ENCODE data around the gene LPAR1. TPM values are rescaled to one million over a fixed set of nuclear protein-coding genes. Genes with fewer than 3 reads are reported as not detected.
A peak's percentile ranks its signal among the peaks of the same experiment; 100 is the strongest.

LPAR1 gene
- total and polyA plus RNA-seq, 11 donors = 3.7 to 19.3 (median 6.9) TPM

- H3K9me3 ChIP-seq = no peaks in the 10 kb centered on the region
- peak overlapping the region in 11 of 12 donors; percentile 12 to 82 (median 52) for H3K27ac ChIP-seq
- intact Hi-C loops (cut with DNase I) = no loop called here
- no peak overlapping the region for H3K4me3 ChIP-seq
- peaks cover 0 to 21% (median 0%) of the 10 kb centered on the region in 12 donors for H3K4me1 ChIP-seq
- peak; percentile 38 to 76 (median 64) for DNase-seq
- 57 to 68% (median 64%) methylated on average over 7 of the region's 7 CpGs for WGBS, 4 donors
- peak; percentile 85 to 96 (median 93) for ATAC-seq
- no peak for TF ChIP-seq POLR2A (IDR thresholded peaks at IDR 0.05)
- TF ChIP-seq CTCF (IDR thresholded peaks at IDR 0.05) = no peak
- no peaks in the 10 kb centered on the region for H3K27me3 ChIP-seq
- H3K36me3 ChIP-seq = no peaks in the 10 kb centered on the region
Observed at GRCh38 chr9:110895147-110895905, 142.9 kb downstream of the LPAR1 start.

- TF ChIP-seq CTCF (IDR thresholded peaks at IDR 0.05) (no peak), POLR2A (IDR thresholded peaks at IDR 0.05) (no peak)
- Histone ChIP-seq H3K4me3 (no peak overlapping the region), H3K9me3 (no peaks in the 10 kb centered on the region), H3K27me3 (no peaks in the 10 kb centered on the region), H3K36me3 (no peaks in the 10 kb centered on the region), H3K27ac (peak overlapping the region in 9 of 12 donors; percentile 12 to 82 (median 51)), H3K4me1 (peaks cover 0 to 21% (median 0%) of the 10 kb centered on the region in 12 donors)
- intact Hi-C loops (cut with DNase I) = no loop called here
- ATAC-seq (no peak), DNase-seq (no peak)
- WGBS, 4 donors = 76 to 85% (median 84%) methylated on average over 5 of the region's 5 CpGs
Observed at GRCh38 chr9:110894731-110895130, 143.5 kb downstream of the LPAR1 start.

GRCh38 chr9:110892689-110893088, 145.6 kb downstream of the LPAR1 start:
- ATAC-seq = no peak
- H3K27ac ChIP-seq = no peak overlapping the region
- intact Hi-C loops (cut with DNase I) = no loop called here

More at GRCh38 chr9:110892689-110893088, 145.6 kb downstream of the LPAR1 start:
- peaks cover 0 to 21% (median 0%) of the 10 kb centered on the region in 12 donors for H3K4me1 ChIP-seq
- WGBS, 4 donors = 97 to 100% (median 98%) methylated on average over 1 of the region's 1 CpG
- H3K36me3 ChIP-seq = no peaks in the 10 kb centered on the region
- DNase-seq = no peak
- no peaks in the 10 kb centered on the region for H3K27me3 ChIP-seq
- H3K9me3 ChIP-seq = no peaks in the 10 kb centered on the region
- TF ChIP-seq POLR2A (IDR thresholded peaks at IDR 0.05) (no peak), CTCF (IDR thresholded peaks at IDR 0.05) (no peak)
- no peak overlapping the region for H3K4me3 ChIP-seq

Data from heart left ventricle (tissue), 16 donors.